Prostate gland (tissue), 2 donors: ENCODE data around the gene NR4A3.

ENCODE experiments used
- CTCF ChIP-seq, 4 experiments: fragments of 200-600 bp in 2 of 4; fragments of 450-650 bp in 2 of 4; sonication (generic) in 2 of 4; IDR thresholded peaks; 1 replicate in 3 of 4; 2 replicates in 1 of 4; pipeline ENCODE4 v1.5.1; 2016 to 2019; ENCODE audit warnings: antibody characterized with exemption in 4 of 4, mild to moderate bottlenecking in 2 of 4, moderate library complexity in 2 of 4
- POLR2A ChIP-seq: fragments of 450-650 bp; IDR thresholded peaks from one replicate; pipeline ENCODE4 v1.6.1; 2016; ENCODE audit warnings: antibody characterized with exemption, mild to moderate bottlenecking

- TF ChIP-seq CTCF (IDR thresholded peaks at IDR 0.05): no peak
- no peak for TF ChIP-seq POLR2A
Measured at GRCh38 chr9:99823681-99824377, 2.1 kb downstream of the NR4A3 start.
